Stimulated activated CD4-positive, alpha-beta T cell treated with anti-CD3 and anti-CD28 coated beads, Interleukin-2, amount 100 ng/mL, for 4 hours (primary cell): ENCODE measurements around the gene RECK.
"Not testable (repeated sequence)": the region's sequence is repeated elsewhere in the genome, so short reads cannot be mapped to it uniquely, and the experiment has no call there.

Experiments
- DNase-seq: peaks from one replicate; pipeline ENCODE4 v3.0.0-alpha.2; 2020; ENCODE audit warnings: low read depth

RECK gene

DNA sequence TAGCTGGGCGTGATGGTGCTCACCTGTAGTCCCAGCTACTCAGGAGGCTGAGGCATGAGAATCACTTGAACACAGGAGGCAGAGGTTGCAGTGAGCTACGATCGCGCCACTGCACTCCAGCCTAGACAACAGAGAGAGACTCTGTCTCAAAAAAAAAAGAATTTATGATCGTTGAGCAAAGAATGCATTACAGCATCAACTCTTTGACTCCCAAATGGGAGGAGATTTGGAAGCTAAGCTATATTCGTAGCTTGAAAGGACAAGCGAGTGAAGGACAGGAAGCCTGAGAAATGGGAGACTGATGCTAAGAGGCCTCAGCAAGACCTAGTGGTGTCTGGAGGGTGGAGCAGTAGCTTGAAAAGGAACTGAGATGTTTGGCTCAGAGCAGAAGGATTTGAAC, 122.2 kb downstream of the RECK start:
- DNase-seq, result no peak

DNA sequence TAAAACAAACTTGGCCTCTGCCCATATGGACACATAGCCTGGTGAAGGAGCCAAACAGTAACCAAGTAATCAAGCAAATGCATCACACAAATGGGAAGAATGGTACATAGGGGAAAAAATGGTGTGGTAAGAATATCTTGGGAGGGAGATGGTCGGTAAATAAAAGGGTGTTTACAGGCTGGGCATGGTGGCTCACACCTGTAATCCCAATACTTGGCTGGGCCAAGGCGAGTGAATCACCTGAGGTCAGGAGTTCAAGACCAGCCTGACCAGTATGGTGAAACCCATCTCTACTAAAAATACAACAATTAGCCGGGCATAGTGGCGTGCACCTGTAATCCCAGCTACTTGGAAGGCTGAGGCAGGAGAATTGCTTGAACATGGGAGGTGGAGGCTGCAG, 122.8 kb downstream of the RECK start:
- not testable (repeated sequence) for DNase-seq

DNA sequence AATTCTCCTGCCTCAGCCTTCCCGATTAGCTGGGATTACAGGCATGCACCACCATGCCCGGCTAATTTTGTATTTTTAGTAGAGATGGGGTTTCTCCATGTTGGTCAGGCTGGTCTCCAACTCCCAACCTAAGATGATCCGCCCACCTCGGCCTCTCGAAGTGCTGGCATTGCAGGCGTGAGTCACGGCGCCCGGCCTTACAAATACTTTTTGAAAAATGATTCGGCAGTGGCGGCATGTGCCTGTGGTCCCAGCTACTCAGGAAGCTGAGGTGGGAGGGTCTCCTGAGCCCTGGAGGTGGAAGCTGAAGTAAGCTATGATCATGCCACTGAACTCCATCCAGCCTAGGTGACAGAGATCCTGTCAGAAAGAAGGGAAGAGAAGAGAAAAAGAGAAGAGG, 123.4 kb downstream of the RECK start:
- DNase-seq, result not testable (repeated sequence)

GRCh38 chr9:36161187-36161586, 124.5 kb downstream of the RECK start:
- no peak for DNase-seq

- DNase-seq, result no peak
These were observed 125.6 kb downstream of the RECK start for GRCh38 chr9:36162211-36162738.

DNA sequence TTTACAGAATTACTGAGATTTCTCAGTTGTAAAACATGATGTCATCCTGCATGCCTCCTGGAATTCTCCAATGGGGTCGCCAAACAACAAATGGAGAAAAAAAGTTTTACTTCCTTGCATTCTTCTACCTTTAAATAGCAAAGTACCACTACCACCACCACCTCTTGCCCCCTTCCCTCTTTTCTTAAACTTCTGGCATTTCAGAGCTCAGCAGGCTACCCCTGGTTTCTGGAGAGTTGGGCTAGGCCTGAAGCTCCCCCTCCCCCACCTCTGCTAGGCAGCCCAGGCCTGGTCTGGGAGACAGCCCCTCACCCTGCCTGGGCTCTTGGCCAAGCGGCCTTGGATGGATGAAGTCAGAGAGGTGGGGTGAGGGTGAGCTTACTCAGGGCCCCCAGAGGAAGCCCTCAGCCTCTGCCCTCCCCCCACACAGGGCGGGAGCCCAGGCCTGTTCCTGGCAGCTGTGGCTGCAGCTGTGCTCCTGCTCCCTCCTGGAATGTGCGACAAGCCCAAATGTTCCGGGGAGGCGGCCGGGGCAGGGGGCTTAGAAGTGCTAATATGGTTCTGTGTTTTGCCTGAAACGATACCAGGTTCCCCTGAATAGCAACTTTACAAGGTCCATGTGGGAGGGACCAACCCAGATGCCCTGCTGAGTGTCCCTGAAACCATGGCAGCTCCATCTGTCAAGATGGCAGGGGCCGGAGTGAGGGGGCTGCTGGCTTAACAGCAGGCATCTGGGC, 126.5 kb downstream of the RECK start:
- no peak for DNase-seq

- no peak for DNase-seq
These were observed 127.1 kb downstream of the RECK start for GRCh38 chr9:36163786-36164170.

DNA sequence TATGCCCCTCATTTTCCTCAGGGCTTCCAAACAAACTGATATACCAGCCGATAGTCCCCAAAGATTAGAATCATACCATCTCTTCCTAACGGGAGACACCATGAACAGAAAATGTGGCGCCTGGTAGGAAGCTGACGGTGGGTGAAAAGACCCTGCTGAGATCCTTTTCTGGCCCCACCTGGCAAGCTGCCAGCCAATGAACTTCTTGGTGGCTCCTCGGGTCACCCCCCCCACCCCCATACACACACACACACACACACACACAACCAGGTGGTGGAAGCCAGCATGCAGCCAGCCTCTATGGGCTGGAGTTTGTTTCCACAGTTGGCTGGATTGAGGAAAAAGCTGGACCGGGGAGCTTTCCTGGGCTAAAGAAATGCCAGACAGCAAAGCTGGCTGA, 127.7 kb downstream of the RECK start:
- DNase-seq, result no peak

- DNase-seq, result no peak
These were observed 128.3 kb downstream of the RECK start for GRCh38 chr9:36164989-36165388.

GRCh38 chr9:36165826-36166167, 129.1 kb downstream of the RECK start:
- no peak for DNase-seq

- peak; percentile 67 for DNase-seq
These were observed 129.6 kb downstream of the RECK start for GRCh38 chr9:36166168-36166927.

- no peak for DNase-seq
These were observed 132.5 kb downstream of the RECK start, which contains the start of gene CCIN for GRCh38 chr9:36169166-36169565. Gene CCIN, plus strand, starts transcription at chr9:36169388. Its CDS starts 115 bp downstream, at chr9:36169503.

DNA sequence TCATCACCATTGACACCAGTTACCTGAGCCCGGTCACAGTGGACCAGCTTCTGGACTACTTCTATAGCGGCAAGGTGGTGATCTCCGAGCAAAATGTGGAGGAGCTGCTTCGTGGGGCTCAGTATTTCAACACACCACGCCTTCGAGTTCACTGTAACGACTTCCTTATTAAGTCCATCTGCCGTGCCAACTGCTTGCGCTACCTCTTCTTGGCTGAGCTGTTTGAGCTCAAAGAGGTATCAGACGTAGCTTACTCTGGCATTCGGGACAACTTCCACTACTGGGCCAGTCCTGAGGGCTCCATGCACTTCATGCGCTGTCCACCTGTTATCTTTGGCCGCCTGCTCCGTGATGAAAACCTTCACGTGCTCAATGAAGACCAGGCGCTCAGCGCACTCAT, 133.0 kb downstream of the RECK start:
- DNase-seq, result no peak

DNA sequence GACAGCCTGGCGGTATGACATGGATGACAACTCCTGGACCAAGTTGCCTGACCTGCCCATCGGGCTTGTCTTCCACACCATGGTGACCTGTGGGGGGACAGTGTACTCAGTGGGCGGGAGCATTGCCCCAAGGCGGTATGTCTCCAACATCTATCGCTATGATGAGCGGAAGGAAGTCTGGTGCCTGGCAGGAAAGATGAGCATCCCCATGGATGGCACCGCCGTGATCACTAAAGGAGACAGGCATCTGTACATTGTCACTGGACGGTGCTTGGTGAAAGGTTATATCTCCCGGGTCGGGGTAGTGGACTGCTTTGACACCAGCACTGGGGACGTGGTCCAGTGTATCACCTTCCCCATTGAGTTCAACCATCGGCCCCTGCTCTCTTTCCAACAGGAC, 133.8 kb downstream of the RECK start:
- no peak for DNase-seq

DNA sequence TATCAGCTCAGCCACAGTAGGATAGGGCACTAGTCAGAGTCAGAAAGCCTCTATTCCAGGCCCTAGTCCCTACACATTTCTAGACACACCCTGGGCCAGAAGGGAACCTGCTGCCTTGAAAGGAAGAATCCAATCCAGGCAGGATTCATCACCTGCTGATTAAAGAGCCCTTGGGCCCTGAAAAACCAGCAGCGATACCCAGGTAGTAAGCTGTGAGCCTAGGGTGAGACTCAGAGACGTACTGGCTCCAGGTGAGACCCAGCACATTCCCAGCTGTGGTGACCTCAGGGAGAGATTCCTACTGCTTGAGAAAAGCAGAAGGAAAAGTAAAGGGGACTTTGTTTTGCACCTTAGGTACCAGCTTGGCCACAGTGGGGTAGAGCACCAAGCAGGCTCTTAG, 137.1 kb downstream of the RECK start:
- no peak for DNase-seq
